HepG2 (cell line): ENCODE results near the gene SYVN1. TPM values are rescaled to one million over a fixed set of nuclear protein-coding genes. Genes with fewer than 3 reads are reported as not detected.

Source experiments
- AKAP8 ChIP-seq: sonication (generic); formaldehyde crosslinking; IDR thresholded peaks from 2 replicates; pipeline ENCODE4 v1.5.1; 2020; ENCODE audit warnings: mild to moderate bottlenecking, missing genetic modification reagents
- ARNT ChIP-seq: fragments of 450-650 bp; IDR thresholded peaks from 2 replicates; pipeline ENCODE4 v1.6.1; 2017
- DDIT3 ChIP-seq: sonication (generic); formaldehyde crosslinking; IDR thresholded peaks from 2 replicates; pipeline ENCODE4 v1.4.0; 2020; ENCODE audit warnings: mild to moderate bottlenecking, missing genetic modification reagents
- ESRRA ChIP-seq: sonication (generic); formaldehyde crosslinking; IDR thresholded peaks from 2 replicates; pipeline ENCODE4 v1.5.1; 2020; ENCODE audit warnings: mild to moderate bottlenecking, low read depth, missing genetic modification reagents
- KLF13 ChIP-seq: sonication (generic); formaldehyde crosslinking; IDR thresholded peaks from 2 replicates; pipeline ENCODE4 v1.4.0; 2020; ENCODE audit warnings: mild to moderate bottlenecking, missing genetic modification reagents
- MAFF ChIP-seq: IDR thresholded peaks from 2 replicates; pipeline ENCODE4 v1.6.1; 2011; ENCODE audit warnings: low read depth, low read length, improper control_type of control experiment
- MTERF4 ChIP-seq: sonication (generic); formaldehyde crosslinking; IDR thresholded peaks from 2 replicates; pipeline ENCODE4 v1.8.0; 2023; ENCODE audit warnings: mild to moderate bottlenecking, missing genetic modification reagents
- NFYB ChIP-seq: sonication (generic); formaldehyde crosslinking; IDR thresholded peaks from 2 replicates; pipeline ENCODE4 v1.4.0; 2020; ENCODE audit warnings: missing genetic modification reagents
- PCBP1 ChIP-seq: fragments of 200-400 bp; formaldehyde crosslinking; IDR thresholded peaks from 2 replicates; pipeline ENCODE4 v1.6.1; 2017; ENCODE audit warnings: mild to moderate bottlenecking, low read depth, low read length, borderline replicate concordance
- TIGD3 ChIP-seq: sonication (generic); formaldehyde crosslinking; IDR thresholded peaks from 2 replicates; pipeline ENCODE4 v1.5.1; 2020; ENCODE audit warnings: mild to moderate bottlenecking, missing genetic modification reagents, borderline replicate concordance
- ZBTB26 ChIP-seq: IDR thresholded peaks from 2 replicates; pipeline ENCODE4 v1.6.1; 2016; ENCODE audit warnings: missing compliant biosample characterization, missing genetic modification reagents, borderline replicate concordance
- ZBTB34 ChIP-seq: sonication (generic); formaldehyde crosslinking; IDR thresholded peaks from 2 replicates; pipeline ENCODE4 v1.8.0; 2022; ENCODE audit warnings: mild to moderate bottlenecking, missing genetic modification reagents
- ZBTB46 ChIP-seq: sonication (generic); formaldehyde crosslinking; IDR thresholded peaks from 2 replicates; pipeline ENCODE4 v1.4.0; 2020; ENCODE audit warnings: mild to moderate bottlenecking, missing genetic modification reagents, borderline replicate concordance
- ZFY ChIP-seq: sonication (generic); formaldehyde crosslinking; IDR thresholded peaks from 2 replicates; pipeline ENCODE4 v1.4.0; 2020; ENCODE audit warnings: missing genetic modification reagents
- ZNF317 ChIP-seq: sonication (generic); formaldehyde crosslinking; IDR thresholded peaks from 2 replicates; pipeline ENCODE4 v1.5.0; 2020; ENCODE audit warnings: mild to moderate bottlenecking, missing genetic modification reagents
- ZNF577 ChIP-seq: sonication (generic); formaldehyde crosslinking; IDR thresholded peaks from 2 replicates; pipeline ENCODE4 v1.4.0; 2020; ENCODE audit warnings: mild to moderate bottlenecking, low read depth, missing genetic modification reagents, borderline replicate concordance
- ZNF644 ChIP-seq: IDR thresholded peaks from 2 replicates; pipeline ENCODE4 v1.6.1; 2016; ENCODE audit warnings: low read depth
- ZNF720 ChIP-seq: sonication (generic); formaldehyde crosslinking; IDR thresholded peaks from 2 replicates; pipeline ENCODE4 v1.4.0; 2020; ENCODE audit warnings: missing genetic modification reagents
- ZNF891 ChIP-seq: sonication (generic); formaldehyde crosslinking; IDR thresholded peaks from 2 replicates; pipeline ENCODE4 v1.5.0; 2020; ENCODE audit warnings: mild to moderate bottlenecking, missing genetic modification reagents
- ZSCAN25 ChIP-seq: sonication (generic); formaldehyde crosslinking; IDR thresholded peaks from 2 replicates; pipeline ENCODE4 v1.8.0; 2022; ENCODE audit warnings: mild to moderate bottlenecking, missing genetic modification reagents
- polyA plus RNA-seq, 8 experiments: library from polyadenylated mRNA; depleted of rRNA in 3 of 8; stranded (reverse) in 7 of 8; unstranded in 1 of 8; fragments of >200 nt; fragmentation: Illumina TruSeq in 4 of 8; extraction: Trizol in 4 of 8; gene quantifications; 2 replicates each; pipeline versions ENCODE4 v1.2.1 to v1.2.3, GENCODE V29; 2011 to 2016; ENCODE audit warnings: low read depth in 4 of 8, missing spikeins in 1 of 8, mixed read lengths in 1 of 8; ENCODE audit not compliant: insufficient read depth in 1 of 8
- total RNA-seq, 5 experiments: library from RNA; depleted of rRNA; stranded (reverse); fragments of >200 nt; fragmentation: Illumina TruSeq; extraction: Trizol; gene quantifications; 2 replicates each; pipeline ENCODE4 v1.2.3, GENCODE V29; 2016; ENCODE audit warnings: low read depth in 1 of 5

Gene SYVN1
- total and polyA plus RNA-seq, 2 of the 13 experiments (the other 11 are each of a cell fraction or from before 2014, with no cell fraction given): 10.3 to 22.5 TPM

GRCh38 chr11:65095974-65096806, 38.1 kb downstream of the SYVN1 start, which contains the start of gene VPS51 (continued):
- peak; percentile 56; the same call in 1 of the 2 replicates for TF ChIP-seq DDIT3 (CRISPR knock-in tag)
- no peak for TF ChIP-seq ZNF577
- TF ChIP-seq ZSCAN25 (CRISPR knock-in tag): 0 out of 2 replicates have a peak, but pooled peaks have one; percentile 22
- TF ChIP-seq ZNF891 (CRISPR knock-in tag): peak; percentile 83; the same call in 1 of the 2 replicates
- TF ChIP-seq ZBTB34 (CRISPR knock-in tag): no peak
- TF ChIP-seq NFYB: peak; percentile 55
- no peak for TF ChIP-seq ARNT
- no peak for TF ChIP-seq MTERF4
- TF ChIP-seq ZNF317 (CRISPR knock-in tag): peak; percentile 63; the same call in 1 of the 2 replicates
- TF ChIP-seq PCBP1: 0 out of 2 replicates have a peak, but pooled peaks have one; percentile 72
- no peak for TF ChIP-seq ZNF644 (CRISPR knock-in tag)
- peak; percentile 81 for TF ChIP-seq ESRRA
- TF ChIP-seq MAFF: no peak
- TF ChIP-seq ZBTB46 (CRISPR knock-in tag): no peak
- TF ChIP-seq ZBTB26 (CRISPR knock-in tag): peak; percentile 68; the same call in 1 of the 2 replicates
- TF ChIP-seq KLF13: no peak; the same call in 1 of the 2 replicates
- no peak for TF ChIP-seq AKAP8 (CRISPR knock-in tag)
- TF ChIP-seq ZNF720 (CRISPR knock-in tag): no peak
- peak; percentile 93 for TF ChIP-seq ZFY (CRISPR knock-in tag)
- no peak for TF ChIP-seq TIGD3 (CRISPR knock-in tag)
